ENCODE measurements around the gene OR2T10. TPM values are rescaled to one million over a fixed set of nuclear protein-coding genes. Genes with fewer than 3 reads are reported as not detected.

The OR2T10 gene
- total RNA-seq, 1 donor from 2014 or later = not detected

GRCh38 chr1:248630551-248630950, 33.1 kb upstream of the OR2T10 start:
- Histone ChIP-seq H3K4me1 (no peaks in the 10 kb centered on the region), H3K27ac (no peak overlapping the region), H3K36me3 (no peaks in the 10 kb centered on the region), H3K4me3 (no peak overlapping the region), H3K9me3 (no peaks in the 10 kb centered on the region), H3K27me3 (ENCODE audit: low read depth) (no peaks in the 10 kb centered on the region)
- intact Hi-C loops (cut with DNase I) = no loop called here
- ATAC-seq (no peak), DNase-seq (no peak)
- no peak for TF ChIP-seq CTCF (IDR thresholded peaks at IDR 0.05)

GRCh38 chr1:248627971-248628844, 30.7 kb upstream of the OR2T10 start:
- Histone ChIP-seq H3K36me3 (no peaks in the 10 kb centered on the region), H3K4me3 (no peak overlapping the region), H3K4me1 (no peaks in the 10 kb centered on the region), H3K27me3 (ENCODE audit: low read depth) (no peaks in the 10 kb centered on the region), H3K9me3 (no peaks in the 10 kb centered on the region), H3K27ac (no peak overlapping the region)
- ATAC-seq = no peak
- intact Hi-C loops (cut with DNase I) = no loop called here
- TF ChIP-seq CTCF (IDR thresholded peaks at IDR 0.05) = no peak
- no peak for DNase-seq

- no peak for DNase-seq
- H3K27ac ChIP-seq = no peak overlapping the region
- ATAC-seq = no peak
- no peak for TF ChIP-seq CTCF (IDR thresholded peaks at IDR 0.05)
- no peaks in the 10 kb centered on the region for H3K9me3 ChIP-seq
- no peak overlapping the region for H3K4me3 ChIP-seq
- no peaks in the 10 kb centered on the region for H3K27me3 ChIP-seq (ENCODE audit: low read depth)
- intact Hi-C loops (cut with DNase I) = no loop called here
- no peaks in the 10 kb centered on the region for H3K4me1 ChIP-seq
- H3K36me3 ChIP-seq = no peaks in the 10 kb centered on the region
Observed at GRCh38 chr1:248625971-248626370, 28.5 kb upstream of the OR2T10 start.

- no peak for DNase-seq
- Histone ChIP-seq H3K36me3 (no peaks in the 10 kb centered on the region), H3K27me3 (ENCODE audit: low read depth) (no peaks in the 10 kb centered on the region), H3K4me3 (no peak overlapping the region), H3K9me3 (no peaks in the 10 kb centered on the region), H3K27ac (no peak overlapping the region), H3K4me1 (no peaks in the 10 kb centered on the region)
- no peak for ATAC-seq
- no peak for TF ChIP-seq CTCF (IDR thresholded peaks at IDR 0.05)
- intact Hi-C loops (cut with DNase I) = no loop called here
Observed at GRCh38 chr1:248625166-248625565, 27.7 kb upstream of the OR2T10 start.

- DNase-seq (no peak), ATAC-seq (peak; percentile 59 to 68)
- intact Hi-C loops (cut with DNase I) = no loop called here
- Histone ChIP-seq H3K4me1 (no peaks in the 10 kb centered on the region), H3K36me3 (no peaks in the 10 kb centered on the region), H3K27me3 (ENCODE audit: low read depth) (no peaks in the 10 kb centered on the region), H3K27ac (no peak overlapping the region), H3K9me3 (no peaks in the 10 kb centered on the region), H3K4me3 (no peak overlapping the region)
- peak; percentile 49 for TF ChIP-seq CTCF (IDR thresholded peaks at IDR 0.05)
Observed at GRCh38 chr1:248622570-248623001, 25.1 kb upstream of the OR2T10 start.
